ENCODE data around the gene ARL15. TPM values are rescaled to one million over a fixed set of nuclear protein-coding genes. Genes with fewer than 3 reads are reported as not detected.

ARL15 gene
- total RNA-seq, 1 experiment from 2014 or later: 28.3 TPM

DNA sequence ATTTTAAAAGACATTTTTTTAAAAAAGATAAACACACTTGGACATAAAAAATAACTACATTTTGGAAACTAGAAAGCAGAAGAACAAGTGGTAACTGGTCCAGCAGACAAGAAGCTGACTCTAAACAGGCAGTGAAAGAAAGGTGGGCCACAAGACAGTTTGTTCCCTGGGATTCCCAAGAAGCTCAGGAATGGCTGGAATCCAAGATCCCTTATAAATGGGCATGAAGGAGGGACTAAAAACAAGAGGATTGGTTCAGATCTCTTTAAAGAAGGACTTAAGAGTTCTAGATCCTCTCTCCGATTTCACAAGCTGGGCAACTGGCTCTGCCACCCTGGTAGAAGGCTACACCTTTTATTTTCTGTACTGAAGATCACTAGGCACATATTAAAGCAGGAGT lies 102.8 kb downstream of the ARL15 start:
- no peak for DNase-seq (ENCODE audit: low spot score)

DNA sequence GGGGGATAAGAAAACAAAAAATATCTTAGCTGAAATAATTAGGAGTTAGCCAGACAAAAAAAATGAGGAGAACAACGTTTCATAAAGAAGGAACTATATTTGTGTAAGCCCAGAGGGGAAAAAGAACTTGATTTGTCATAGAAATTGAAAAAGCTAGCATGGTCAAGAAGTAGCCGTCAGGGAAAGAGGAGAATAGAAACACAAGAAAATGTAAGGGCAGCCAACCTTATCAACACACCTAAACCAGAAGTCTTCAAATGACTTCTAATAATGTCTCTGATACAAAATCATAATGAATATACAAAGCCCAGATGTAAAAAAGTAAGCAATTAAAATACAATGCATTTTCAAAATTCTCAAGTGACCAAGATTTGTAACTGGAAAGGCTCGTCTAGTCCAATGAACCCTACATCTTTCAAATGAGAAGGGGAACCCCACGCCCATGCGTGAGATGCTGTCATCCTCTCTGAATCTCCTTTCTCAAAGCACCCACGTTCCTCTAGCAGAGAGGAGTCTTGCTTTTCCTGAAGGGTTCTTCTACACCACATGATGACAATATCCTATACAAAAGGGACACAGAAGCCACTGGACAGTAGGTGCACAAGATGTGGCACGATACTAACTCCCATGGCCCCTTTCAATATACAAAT lies 103.7 kb downstream of the ARL15 start:
- no peak for DNase-seq (ENCODE audit: low spot score)

DNA sequence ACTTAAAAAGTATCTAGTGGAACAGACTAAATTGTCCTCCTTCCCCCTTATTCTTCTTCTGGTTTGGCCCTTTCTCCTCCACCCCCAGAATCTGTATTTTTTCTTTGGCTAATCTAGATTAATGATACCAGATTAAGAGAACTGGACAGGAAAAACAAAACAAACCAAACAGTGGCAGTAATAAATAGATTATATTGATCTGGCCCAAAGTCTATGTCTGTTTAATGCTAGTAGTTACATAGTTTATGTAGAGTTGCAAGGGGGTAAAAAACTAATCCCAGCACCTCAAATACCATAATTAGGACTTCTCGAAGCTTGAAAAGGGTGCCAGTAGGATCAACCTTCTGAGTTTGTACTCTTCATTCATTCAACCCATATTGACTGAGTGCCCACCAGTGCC lies 104.5 kb downstream of the ARL15 start:
- no peak for DNase-seq (ENCODE audit: low spot score)

GRCh38 chr5:54205453-54205852 lies 104.9 kb downstream of the ARL15 start:
- no peak for DNase-seq (ENCODE audit: low spot score)

DNA sequence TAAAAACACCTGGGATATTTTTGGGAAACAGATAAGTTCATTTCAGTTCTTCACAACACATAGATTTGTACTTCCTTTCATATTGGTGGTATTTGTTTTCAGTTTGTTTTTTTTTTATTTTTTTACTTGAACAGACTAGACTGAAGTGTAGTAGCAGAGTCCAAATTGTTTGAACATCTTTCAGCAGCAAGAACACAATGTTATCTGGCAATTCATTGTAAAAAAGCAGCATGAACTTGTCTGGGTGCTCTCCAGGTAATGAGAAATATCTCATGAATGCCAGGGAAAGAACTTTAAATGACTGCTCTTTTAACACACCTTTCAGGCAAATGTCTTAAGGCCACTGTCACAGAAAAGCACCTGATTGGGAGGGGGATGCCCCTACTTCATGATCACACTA lies 113.4 kb downstream of the ARL15 start:
- no peak for DNase-seq (ENCODE audit: low spot score)

DNA sequence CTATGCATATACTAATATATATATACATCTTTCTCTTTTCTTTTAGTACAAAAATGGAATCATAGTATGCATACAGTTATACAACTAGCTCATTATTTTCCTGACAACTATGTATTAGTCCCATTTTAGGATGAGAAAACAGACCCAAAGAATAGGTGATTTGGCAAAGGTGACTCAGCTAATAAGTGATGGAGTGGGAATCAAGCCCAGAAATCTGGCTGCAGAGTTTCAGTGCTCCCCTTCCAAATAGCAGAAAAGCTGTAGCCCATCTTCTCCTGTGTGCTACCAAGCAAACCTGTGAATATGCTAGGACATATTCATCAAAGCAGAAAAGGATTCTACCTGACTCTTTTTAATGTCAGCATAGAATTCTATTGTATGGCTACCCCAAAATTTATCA lies 114.7 kb downstream of the ARL15 start:
- DNase-seq (ENCODE audit: low spot score): no peak

DNA sequence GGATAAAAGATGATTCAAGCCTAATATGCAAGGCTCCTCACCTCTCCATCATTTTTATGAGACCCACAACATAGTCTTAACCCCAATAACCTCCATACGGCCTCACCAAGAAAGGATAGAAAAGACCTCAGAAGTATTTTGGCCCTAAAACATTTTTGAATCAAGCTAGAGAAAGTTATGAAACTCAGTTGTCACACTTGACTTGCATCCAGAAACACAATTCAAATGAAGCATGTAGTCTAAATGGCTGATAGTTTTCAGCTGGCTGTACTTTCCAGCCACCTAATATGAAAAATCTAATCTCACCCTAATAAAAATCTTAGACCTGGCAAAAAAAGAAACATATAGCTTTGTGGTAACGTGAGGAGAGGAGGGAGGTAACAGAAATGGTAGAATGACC lies 116.1 kb downstream of the ARL15 start:
- DNase-seq (ENCODE audit: low spot score): no peak

DNA sequence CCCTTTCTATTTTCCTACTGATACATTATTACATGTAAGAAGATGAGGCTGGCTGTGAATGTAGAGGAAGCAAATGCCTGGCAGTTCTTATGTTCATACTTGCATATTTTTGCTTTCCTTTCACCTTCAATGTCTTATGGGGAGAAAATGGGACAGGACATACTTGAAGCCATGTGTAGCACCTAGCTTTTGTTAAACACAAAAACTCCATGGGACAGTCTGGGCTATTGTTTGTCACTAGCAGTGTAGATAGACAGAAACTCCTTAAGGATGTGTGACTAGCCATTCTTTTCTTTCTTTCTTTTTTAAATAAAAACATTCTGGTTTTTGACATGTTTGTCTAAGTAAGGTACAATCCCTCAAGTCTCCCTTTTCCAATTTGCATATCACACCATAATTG lies 122.7 kb downstream of the ARL15 start:
- DNase-seq (ENCODE audit: low spot score): no peak

- DNase-seq (ENCODE audit: low spot score): no peak
These were observed 123.4 kb downstream of the ARL15 start for GRCh38 chr5:54186912-54187445.

DNA sequence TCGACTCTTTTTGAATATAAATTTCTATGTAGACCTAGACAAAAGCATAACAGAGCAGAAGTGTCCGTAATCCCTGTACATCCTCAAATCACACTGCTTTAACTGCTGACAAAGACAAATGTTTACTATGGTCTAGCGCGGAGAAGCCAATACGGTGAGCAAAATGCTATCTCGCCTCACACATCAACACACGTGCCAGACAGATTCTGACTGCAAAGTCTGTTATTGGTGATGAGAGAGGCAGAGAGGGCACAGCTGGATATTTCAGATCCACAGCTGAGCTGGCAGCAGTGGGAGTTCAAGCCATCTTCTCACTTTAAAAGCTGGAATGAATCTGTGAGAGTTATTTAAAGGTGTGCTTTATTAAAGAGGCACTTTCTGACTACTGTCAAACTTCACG lies 124.3 kb downstream of the ARL15 start:
- no peak for DNase-seq (ENCODE audit: low spot score)

- DNase-seq (ENCODE audit: low spot score): no peak
These were observed 125.6 kb downstream of the ARL15 start for GRCh38 chr5:54184806-54185205.

GRCh38 chr5:54180630-54181031 lies 129.7 kb downstream of the ARL15 start:
- DNase-seq (ENCODE audit: low spot score): no peak

- DNase-seq (ENCODE audit: low spot score): no peak
These were observed 131.4 kb downstream of the ARL15 start for GRCh38 chr5:54178991-54179390.

DNA sequence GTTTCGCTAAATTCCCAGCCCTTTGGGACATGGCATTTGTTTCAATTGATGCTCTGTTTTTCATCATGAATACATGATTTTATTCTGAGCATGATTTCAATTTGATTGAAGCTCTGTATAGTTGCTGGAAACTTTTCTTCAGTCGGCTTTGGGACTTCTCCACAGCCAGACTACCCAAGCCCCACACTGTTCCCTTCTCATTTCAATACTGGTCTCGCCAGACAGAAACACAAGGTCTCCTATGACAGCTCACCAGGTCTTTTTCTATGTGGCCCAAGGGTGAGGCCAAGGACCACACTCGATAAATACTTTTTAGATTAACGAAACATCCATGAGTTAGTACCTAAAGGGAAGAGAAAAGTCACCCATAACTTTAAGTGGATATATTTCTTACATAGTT lies 132.2 kb downstream of the ARL15 start:
- no peak for DNase-seq (ENCODE audit: low spot score)

- no peak for DNase-seq (ENCODE audit: low spot score)
These were observed 133.3 kb downstream of the ARL15 start for GRCh38 chr5:54177058-54177457.

DNA sequence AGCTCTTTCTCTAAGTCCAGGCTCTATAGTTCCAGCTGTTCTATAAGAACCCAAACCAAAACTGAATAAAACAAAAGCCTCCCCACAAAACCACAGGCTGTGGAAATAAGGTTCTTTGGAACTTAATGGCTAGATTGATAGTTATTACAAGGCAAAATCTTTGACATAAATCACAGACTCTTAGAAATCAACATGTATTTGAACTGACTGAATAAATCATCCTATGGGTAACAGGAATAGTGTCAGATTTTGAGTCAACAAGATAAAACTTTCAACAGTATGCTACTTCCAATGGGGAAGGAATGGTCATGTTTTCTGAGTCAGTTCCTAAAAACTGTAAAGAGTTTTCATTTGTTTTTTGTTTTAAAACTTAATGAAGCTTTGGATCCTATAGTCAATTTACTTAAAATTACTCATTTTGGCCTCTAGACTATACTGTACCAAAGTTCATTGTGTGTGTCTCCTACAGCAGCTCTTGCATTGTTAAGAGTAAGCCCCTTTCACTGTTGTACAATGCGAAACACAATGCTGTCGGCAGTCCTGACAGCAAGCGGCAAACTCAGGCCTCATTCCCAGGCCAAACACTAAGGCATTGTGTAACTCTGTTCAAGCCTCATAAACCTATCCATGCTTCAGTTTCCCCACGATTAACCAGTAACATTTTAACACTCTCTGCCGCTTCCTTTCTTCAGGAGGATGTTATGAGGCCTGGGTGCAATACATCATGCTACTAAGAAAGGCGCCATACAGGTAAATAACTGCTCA lies 134.1 kb downstream of the ARL15 start:
- no peak for DNase-seq (ENCODE audit: low spot score)

- no peak for DNase-seq (ENCODE audit: low spot score)
These were observed 137.1 kb downstream of the ARL15 start for GRCh38 chr5:54173251-54173650.

DNA sequence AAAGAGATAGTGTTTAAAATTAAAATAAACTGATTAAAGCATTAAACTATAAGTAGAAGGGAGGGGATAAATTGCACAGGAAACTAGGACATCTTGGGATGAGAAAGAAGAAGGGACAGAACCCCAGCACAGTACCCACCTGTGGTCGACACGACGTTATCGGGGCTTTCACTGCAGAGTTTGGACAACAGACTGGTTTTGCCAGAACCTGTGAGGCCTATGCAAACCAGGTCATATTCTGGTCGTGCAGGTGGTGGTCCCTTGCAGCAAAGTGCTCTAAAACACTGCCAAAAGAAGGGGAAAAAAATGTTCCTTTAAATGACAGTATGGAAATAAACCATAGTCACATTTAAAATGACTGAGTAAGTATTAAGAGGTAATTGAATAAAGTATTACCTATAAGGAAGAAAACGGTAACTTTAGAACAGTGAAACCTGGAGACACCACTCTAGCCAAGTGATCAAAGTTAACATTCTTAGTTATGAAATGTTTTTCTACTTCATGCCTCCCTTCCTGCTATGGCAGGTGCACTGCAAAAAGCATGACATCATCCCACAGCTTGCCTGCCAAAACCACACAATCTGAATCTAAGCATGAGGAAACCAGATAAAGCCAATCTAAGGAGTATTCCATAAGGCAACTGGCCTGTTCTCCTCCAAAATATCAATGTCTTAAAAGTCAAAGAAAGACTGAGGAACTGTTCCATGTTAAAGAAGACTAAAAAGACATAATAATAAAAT lies 138.6 kb downstream of the ARL15 start:
- peak; percentile 32 for DNase-seq (ENCODE audit: low spot score)

GRCh38 chr5:54165687-54166086 lies 144.7 kb downstream of the ARL15 start:
- no peak for DNase-seq (ENCODE audit: low spot score)

- no peak for DNase-seq (ENCODE audit: low spot score)
These were observed 148.2 kb downstream of the ARL15 start for GRCh38 chr5:54162184-54162583.

DNA sequence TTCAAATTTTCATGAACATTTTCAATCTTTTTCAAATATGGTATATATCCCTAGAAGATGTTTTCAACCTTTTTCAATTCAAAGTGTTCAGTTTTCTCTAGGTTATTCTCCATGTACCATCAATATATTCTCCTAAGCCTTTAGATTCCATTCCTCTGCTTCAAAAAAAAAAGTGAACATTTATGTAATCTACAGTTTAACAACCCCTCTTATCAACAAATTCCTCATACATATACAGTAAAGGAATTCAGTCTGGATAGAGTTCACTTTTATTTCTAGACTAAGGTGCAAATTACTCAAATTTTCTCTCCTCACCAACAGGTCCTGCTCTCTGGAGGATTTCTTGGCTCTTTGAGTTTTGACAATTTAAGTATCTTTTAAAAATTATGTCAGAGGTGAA lies 150.0 kb downstream of the ARL15 start:
- DNase-seq (ENCODE audit: low spot score): no peak

- no peak for DNase-seq (ENCODE audit: low spot score)
These were observed 150.5 kb downstream of the ARL15 start for GRCh38 chr5:54159893-54160195.

Measured in A172 (cell line).